PC-3 (cell line): ENCODE results near the gene IL11.

Experiments used
- EZH2 ChIP-seq: fragments of 300-600 bp; sonication (generic); IDR thresholded peaks from one replicate; pipeline ENCODE4 v1.6.1; 2017; ENCODE audit warnings: antibody characterized with exemption, mild to moderate bottlenecking, low read length; ENCODE audit not compliant: unreplicated experiment
- TF ChIP-seq, protein P1 (sequence below): fragments of 300-600 bp; sonication (generic); conservative IDR thresholded peaks from 2 replicates; pipeline ENCODE4 v1.5.1; 2017; ENCODE audit warnings: antibody characterized with exemption, low read depth, mild to moderate bottlenecking, low read length

DNA sequence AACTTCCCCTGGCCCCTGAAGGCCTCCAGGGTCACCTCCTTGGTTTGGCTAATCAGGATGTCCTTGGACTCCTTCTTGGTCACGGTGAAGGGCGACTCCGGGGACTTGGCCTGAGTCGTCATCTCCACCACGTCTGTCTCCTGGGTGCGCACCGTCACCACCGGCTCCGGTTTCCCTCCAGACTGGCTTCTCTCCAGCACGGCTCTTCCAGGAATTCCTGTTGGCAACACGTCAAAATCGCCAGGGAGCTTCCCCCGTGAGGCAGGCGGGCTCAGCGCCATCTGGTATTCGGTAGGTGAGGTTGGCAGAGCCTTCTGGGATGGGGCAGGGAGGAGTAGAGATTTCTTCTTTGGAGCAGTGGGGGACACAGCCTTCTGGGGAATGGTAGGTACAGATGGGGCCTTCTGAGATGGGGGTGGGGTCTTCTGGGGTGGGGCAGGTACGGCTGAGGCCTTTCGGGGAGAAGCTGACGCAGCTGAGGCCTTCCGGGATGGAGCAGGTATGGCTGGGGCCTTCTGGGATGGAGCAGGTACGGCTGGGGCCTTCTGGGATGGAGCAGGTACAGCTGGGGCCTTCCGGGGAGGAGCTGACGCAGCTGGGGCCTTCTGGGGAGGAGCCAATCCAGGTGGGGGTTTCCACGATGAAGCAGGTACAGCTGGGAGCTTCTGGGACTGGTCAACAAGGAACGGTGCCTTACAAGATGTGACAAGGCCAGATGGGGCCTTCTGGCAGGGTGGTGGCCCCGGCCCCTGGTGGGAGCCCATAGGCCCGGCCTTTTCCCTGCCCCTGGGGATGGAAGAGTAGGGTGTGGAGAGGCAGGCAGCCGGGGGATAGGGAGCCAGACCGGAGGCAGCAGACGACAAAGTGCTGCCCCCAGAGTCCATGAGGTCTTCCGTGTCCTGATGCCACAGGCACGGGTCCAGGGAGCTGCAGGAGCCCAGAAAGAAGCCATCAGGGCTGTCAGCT lies 11.0 kb downstream of the IL11 start:
- TF ChIP-seq, protein P1, sequence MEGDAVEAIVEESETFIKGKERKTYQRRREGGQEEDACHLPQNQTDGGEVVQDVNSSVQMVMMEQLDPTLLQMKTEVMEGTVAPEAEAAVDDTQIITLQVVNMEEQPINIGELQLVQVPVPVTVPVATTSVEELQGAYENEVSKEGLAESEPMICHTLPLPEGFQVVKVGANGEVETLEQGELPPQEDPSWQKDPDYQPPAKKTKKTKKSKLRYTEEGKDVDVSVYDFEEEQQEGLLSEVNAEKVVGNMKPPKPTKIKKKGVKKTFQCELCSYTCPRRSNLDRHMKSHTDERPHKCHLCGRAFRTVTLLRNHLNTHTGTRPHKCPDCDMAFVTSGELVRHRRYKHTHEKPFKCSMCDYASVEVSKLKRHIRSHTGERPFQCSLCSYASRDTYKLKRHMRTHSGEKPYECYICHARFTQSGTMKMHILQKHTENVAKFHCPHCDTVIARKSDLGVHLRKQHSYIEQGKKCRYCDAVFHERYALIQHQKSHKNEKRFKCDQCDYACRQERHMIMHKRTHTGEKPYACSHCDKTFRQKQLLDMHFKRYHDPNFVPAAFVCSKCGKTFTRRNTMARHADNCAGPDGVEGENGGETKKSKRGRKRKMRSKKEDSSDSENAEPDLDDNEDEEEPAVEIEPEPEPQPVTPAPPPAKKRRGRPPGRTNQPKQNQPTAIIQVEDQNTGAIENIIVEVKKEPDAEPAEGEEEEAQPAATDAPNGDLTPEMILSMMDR: no peak
- no peak for TF ChIP-seq EZH2
